Neuron (in vitro differentiated cells): ENCODE data around the gene USP9Y.
"Not testable (repeated sequence)": the region's sequence is repeated elsewhere in the genome, so short reads cannot be mapped to it uniquely, and the experiment has no call there.

Experiments used
- H2AFZ ChIP-seq: one replicate; pipeline ENCODE4 v1.6.1; 2013; ENCODE audit warnings: low read depth, mild to moderate bottlenecking, inconsistent platforms, low read length, moderate library complexity
- H3K27me3 ChIP-seq: one replicate; pipeline ENCODE4 v1.6.1; 2013; ENCODE audit warnings: low read length; ENCODE audit not compliant: insufficient read depth
- H3K36me3 ChIP-seq: one replicate; pipeline ENCODE4 v1.6.1; 2013; ENCODE audit warnings: low read length; ENCODE audit not compliant: insufficient read depth
- H3K4me1 ChIP-seq: one replicate; pipeline ENCODE4 v1.6.1; 2013; ENCODE audit warnings: low read length; ENCODE audit not compliant: insufficient read depth
- H3K4me3 ChIP-seq: 2 replicates; pipeline ENCODE4 v1.5.1; 2013; ENCODE audit warnings: mild to moderate bottlenecking, low read length, moderate library complexity
- H3K9me3 ChIP-seq: one replicate; pipeline ENCODE4 v1.6.1; 2013; ENCODE audit warnings: low read length

USP9Y gene, protein sequence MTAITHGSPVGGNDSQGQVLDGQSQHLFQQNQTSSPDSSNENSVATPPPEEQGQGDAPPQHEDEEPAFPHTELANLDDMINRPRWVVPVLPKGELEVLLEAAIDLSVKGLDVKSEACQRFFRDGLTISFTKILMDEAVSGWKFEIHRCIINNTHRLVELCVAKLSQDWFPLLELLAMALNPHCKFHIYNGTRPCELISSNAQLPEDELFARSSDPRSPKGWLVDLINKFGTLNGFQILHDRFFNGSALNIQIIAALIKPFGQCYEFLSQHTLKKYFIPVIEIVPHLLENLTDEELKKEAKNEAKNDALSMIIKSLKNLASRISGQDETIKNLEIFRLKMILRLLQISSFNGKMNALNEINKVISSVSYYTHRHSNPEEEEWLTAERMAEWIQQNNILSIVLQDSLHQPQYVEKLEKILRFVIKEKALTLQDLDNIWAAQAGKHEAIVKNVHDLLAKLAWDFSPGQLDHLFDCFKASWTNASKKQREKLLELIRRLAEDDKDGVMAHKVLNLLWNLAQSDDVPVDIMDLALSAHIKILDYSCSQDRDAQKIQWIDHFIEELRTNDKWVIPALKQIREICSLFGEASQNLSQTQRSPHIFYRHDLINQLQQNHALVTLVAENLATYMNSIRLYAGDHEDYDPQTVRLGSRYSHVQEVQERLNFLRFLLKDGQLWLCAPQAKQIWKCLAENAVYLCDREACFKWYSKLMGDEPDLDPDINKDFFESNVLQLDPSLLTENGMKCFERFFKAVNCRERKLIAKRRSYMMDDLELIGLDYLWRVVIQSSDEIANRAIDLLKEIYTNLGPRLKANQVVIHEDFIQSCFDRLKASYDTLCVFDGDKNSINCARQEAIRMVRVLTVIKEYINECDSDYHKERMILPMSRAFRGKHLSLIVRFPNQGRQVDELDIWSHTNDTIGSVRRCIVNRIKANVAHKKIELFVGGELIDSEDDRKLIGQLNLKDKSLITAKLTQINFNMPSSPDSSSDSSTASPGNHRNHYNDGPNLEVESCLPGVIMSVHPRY (N-terminal part only)

DNA sequence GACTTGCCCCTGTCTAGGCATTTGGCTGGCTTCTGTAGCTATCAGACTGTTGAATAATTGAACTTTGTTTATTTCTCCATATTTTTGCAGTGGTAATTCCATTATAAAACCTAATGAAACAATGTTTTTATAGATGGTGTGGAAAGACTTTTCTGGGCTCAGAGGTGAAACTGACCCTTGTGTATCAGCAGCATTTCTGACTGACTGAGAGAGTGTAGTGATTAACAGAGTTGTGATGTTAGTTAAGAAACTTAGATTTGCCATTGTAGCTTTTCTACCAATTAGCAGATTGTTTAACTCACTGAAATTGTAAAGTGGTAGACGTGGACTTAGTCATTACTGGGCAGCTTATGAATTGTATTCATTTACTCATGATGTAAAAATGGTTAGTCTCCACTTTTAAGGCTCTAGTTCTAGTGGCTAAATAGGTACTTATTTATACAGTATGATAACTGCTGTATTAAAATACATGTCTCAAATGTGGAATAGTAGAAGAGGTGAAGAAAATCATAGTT is at the start of gene USP9Y:
USP9Y (plus strand) TSS at position 51 of the 515 bp plus-strand sequence. CDS start 8,217 bp downstream, outside the sequence.
- H2AFZ ChIP-seq, result no peak within 1 kb of the TSS
- H3K4me1 ChIP-seq, result no peaks in the 10 kb centered on the region
- no peaks in the 10 kb centered on the region for H3K27me3 ChIP-seq
- H3K36me3 ChIP-seq, result no peaks in the 10 kb centered on the region
- no peak within 1 kb of the TSS for H3K4me3 ChIP-seq
- no peaks in the 10 kb centered on the region for H3K9me3 ChIP-seq

DNA sequence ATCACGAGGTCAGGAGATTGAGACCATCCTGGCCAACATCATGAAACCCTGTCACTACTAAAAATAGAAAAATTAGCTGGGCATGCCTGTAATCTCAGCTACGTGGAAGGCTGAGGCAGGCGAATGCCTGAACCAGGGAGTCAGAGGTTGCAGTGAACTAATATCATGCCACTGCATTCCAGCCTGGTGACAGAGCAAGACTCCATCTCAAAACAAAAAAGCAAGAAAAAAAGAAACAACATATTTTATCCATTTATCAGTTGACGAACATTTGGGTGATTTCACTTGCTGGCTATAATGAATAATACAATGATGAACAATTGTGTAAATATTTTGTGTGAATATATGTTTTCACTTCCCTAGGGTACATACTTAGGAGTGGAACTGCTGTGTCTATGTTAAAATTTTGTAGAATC is 49.4 kb upstream of the USP9Y start:
- Histone ChIP-seq H3K27me3 (no peaks in the 10 kb centered on the region), H3K4me1 (no peaks in the 10 kb centered on the region), H2AFZ (no peak overlapping the region), H3K9me3 (no peaks in the 10 kb centered on the region), H3K4me3 (no peak overlapping the region), H3K36me3 (no peaks in the 10 kb centered on the region)

DNA sequence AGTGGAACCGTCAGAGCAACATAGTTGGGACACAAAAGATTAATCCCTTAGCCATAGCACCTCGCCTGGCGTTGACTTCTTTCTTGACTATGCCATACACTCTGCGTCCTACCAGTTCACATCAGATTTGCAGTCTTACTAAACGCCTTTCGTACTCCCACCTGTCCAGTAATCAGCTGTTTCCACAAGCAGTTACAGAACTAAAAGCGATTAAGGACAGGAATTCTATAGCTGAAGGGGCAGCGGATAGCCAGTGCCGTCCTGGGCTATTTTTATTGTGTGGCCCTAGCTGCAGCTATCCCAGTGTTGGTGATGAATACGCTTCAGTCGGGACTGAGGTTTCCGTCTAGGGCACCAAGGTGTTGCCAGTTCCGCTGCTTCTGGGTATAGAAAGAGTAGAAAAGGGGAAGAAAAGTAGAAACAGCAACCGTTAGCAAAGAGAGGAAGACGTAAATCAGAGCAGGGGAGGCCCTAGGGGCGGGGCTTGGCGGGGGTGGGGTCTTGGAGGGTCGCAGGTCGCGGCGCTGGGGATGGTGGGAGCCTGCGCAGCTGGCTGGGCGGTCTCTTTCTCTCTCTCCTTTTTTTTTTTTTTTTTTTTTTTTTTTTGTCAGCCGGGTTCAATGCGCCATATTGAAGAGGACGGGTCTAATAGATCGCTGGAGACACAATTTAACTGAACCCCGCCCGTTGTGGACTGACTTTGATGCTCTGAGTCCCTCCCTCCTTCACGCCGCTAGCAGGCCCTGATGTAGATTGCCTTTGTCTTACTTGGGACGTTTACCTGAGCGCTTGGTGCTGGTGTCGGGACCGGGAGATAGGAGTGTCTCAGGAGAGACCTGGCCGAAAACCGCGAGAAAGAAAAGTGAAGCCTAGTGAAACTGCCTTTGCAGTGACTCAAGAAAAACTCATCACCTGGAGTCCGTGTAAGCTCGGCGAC is 39.0 kb upstream of the USP9Y start:
- Histone ChIP-seq H3K27me3 (no peaks in the 10 kb centered on the region), H3K9me3 (no peaks in the 10 kb centered on the region), H3K4me3 (no peak overlapping the region), H3K4me1 (no peaks in the 10 kb centered on the region), H2AFZ (no peak overlapping the region), H3K36me3 (no peaks in the 10 kb centered on the region)

DNA sequence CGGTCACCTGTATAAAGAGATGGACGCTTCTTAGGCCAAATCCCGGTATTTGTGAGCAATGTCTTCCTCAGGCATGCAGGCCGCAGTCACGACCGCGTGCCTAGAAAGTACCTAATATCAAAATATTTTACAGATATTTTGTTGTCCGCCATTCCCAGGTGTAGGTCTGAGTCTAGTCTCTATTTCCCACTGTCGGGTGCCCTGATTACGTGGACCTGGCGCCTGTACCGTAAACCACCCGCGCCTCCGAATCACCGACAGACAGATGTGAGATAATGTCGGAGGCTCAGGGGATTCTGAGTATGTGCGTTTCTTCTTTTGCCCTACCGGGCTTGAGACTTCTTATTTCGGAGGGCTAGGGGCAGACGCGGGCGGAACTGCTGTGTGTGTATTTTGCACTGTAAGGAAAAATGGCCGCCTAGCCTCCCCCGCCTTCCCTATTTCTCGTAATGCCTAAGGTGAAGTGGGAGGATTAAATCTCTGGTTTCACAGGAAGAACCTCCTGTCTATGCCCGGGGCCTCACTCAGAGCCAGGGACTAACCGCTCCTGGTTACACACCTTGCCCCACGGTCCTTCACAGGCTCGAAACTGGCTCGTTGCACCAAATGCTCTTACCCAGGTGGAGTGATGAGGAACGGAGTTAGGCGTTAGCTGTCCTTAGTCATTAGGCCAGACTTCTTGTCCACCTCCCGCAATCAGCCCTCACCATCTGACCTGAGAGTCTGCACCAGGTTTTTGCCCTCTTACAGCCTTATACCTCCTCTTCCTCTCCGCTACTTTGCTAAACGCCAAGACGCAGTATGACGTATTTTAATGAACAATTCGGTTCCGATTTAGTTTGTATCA is 38.1 kb upstream of the USP9Y start:
- Histone ChIP-seq H3K36me3 (no peaks in the 10 kb centered on the region), H3K4me3 (no peak overlapping the region), H2AFZ (no peak overlapping the region), H3K27me3 (no peaks in the 10 kb centered on the region), H3K4me1 (no peaks in the 10 kb centered on the region), H3K9me3 (no peaks in the 10 kb centered on the region)

DNA sequence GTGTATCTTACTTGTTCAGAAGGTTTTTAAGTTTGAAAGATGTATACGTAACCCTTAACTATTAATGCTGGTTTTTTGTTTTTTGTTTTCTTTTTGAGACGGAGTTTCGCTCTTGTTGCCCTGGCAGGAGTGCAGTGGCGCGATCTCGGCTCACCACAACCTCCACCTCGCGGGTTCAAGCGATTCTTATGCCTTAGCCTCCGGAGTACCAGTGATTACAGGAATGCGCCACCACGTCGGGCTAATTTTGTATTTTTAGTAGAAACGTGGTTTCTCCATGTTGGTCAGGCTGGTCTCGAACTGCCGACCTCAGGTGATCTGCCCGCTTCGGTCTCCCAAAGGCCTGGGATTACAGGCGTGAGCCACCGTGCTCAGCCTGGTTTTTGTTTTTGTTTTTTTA is 37.2 kb upstream of the USP9Y start:
- H3K9me3 ChIP-seq, result not testable (repeated sequence)

DNA sequence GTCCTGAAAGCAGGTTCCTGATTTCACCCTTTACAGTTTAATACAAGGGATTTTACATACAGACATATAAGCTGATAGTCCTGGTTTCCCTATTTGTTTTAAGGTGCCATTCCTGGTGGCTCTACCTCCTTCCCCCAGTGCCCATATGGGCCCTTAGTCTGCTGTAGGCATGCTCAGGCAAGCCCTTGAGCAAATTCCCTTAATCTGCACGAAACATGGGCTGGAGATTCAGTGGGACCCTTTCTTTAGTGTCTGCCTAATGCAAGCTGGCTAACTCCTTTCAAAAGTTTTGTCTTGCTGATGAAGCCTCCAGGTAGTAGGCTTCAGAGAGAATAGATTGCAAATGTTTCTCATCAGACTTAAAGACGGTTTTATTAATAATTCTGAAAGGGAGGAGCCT is 22.9 kb upstream of the USP9Y start:
- no peak overlapping the region for H2AFZ ChIP-seq
- H3K4me1 ChIP-seq, result no peaks in the 10 kb centered on the region
- H3K27me3 ChIP-seq, result no peaks in the 10 kb centered on the region
- H3K36me3 ChIP-seq, result no peaks in the 10 kb centered on the region
- no peaks in the 10 kb centered on the region for H3K9me3 ChIP-seq
- no peak overlapping the region for H3K4me3 ChIP-seq

More for the DNA sequence above, 37.2 kb upstream of the USP9Y start:
- not testable (repeated sequence) for H3K27me3 ChIP-seq, H2AFZ ChIP-seq, H3K4me3 ChIP-seq, H3K36me3 ChIP-seq, H3K4me1 ChIP-seq

DNA sequence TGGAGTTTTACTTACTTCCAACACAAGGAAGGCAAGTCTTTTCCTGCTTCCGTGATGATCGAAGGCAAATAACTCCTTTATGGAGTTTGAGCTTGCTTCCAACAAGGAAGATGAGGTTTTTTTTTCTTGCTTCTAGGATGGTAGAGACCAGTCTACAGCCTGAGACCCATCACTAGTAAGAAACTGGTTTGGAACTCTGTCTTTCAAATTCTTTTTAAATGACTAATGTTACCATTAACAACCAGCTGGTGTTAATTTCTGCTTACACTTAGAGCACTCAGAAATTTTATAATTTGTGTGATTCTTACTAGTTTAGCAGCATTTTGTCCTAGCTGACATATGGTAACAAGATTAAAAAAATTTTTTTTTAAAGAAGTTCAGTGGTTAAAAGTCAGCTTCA is 19.5 kb upstream of the USP9Y start:
- Histone ChIP-seq H3K4me3 (no peak overlapping the region), H3K9me3 (no peaks in the 10 kb centered on the region), H2AFZ (no peak overlapping the region), H3K36me3 (no peaks in the 10 kb centered on the region), H3K4me1 (no peaks in the 10 kb centered on the region), H3K27me3 (no peaks in the 10 kb centered on the region)

DNA sequence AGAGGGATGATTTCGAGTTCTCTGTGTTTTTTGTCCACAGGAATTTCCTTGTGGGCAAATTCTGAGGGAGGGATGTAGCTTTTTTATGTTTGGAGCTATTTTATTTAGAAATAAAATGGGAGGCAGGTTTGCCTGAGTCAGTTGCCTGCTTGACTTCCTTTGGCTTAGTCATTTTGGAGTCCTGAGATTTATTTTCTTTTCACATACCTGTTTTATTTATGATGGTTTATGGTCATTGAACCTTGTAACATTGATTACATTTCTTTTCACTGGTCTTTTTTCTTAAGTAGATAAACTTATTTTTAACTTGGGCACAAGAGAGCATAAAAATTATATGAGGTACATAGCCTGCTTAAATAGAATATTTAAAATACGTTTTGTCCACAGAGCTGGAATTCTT is 12.7 kb upstream of the USP9Y start:
- Histone ChIP-seq H3K4me3 (no peak overlapping the region), H3K27me3 (no peaks in the 10 kb centered on the region), H3K36me3 (no peaks in the 10 kb centered on the region), H2AFZ (no peak overlapping the region), H3K4me1 (no peaks in the 10 kb centered on the region), H3K9me3 (no peaks in the 10 kb centered on the region)

DNA sequence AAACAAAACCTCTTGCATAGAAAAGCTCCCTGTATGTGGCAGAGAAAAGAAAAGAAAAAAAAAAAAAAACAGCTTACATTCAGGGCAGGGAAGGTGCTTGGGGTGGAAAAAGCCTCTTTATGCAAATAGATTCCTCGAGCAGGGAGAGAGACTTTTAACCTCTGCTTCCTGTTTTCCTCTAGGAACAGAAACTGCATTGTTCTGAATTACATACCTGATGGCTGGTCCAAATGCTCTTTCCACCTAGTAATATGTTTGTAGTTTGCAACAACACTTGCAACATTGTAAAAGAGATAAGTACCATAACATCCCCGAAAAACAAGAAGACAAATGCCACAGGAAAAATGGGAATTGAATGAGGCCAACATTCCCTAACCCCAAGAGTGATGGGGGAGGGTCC is 944 bp upstream of the USP9Y start:
- Histone ChIP-seq H3K36me3 (no peaks in the 10 kb centered on the region), H3K4me3 (no peak overlapping the region), H3K27me3 (no peaks in the 10 kb centered on the region), H3K9me3 (no peaks in the 10 kb centered on the region), H3K4me1 (no peaks in the 10 kb centered on the region), H2AFZ (no peak overlapping the region)

DNA sequence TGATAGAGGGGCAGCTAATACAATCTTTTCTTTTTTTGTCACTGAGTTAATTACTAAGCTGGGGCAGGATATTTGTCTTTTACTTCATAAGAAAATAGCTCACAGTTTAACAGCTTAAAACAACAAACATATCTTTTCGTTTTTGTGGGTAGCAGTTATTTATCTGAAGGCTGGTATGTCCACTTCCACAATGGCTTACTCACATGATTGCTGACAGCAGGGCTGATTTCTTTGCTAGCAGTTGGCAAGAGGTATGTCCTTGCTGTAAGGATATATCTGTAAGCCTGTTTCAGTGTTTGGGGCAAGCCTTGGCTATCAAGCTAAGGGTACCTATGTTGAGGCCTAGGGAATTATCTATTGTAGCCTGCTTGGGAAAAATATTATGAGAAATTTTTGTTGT is 1.1 kb downstream of the USP9Y start:
- H2AFZ ChIP-seq, result no peak overlapping the region
- no peak overlapping the region for H3K4me3 ChIP-seq
- no peaks in the 10 kb centered on the region for H3K27me3 ChIP-seq
- no peaks in the 10 kb centered on the region for H3K36me3 ChIP-seq
- no peaks in the 10 kb centered on the region for H3K4me1 ChIP-seq
- no peaks in the 10 kb centered on the region for H3K9me3 ChIP-seq

DNA sequence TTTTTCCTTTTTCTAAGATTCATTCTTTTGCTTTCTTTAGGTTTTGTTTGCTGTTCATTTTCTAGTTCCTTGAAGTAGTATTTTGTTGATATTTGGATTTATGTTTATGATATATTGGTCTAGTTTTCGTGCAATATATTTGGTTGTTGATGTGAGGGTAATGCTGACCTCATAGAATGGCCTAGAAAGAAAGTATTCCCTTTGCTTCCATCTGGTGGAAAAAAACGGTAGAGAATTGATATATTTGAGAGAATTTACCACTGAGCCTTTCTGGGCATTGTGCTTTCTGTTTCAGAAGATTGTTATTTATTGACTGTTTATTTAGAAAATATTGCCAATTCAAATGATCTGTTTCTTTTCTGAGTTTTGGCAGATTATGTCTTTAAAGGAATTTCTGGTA is 9.4 kb downstream of the USP9Y start:
- no peaks in the 10 kb centered on the region for H3K36me3 ChIP-seq

DNA sequence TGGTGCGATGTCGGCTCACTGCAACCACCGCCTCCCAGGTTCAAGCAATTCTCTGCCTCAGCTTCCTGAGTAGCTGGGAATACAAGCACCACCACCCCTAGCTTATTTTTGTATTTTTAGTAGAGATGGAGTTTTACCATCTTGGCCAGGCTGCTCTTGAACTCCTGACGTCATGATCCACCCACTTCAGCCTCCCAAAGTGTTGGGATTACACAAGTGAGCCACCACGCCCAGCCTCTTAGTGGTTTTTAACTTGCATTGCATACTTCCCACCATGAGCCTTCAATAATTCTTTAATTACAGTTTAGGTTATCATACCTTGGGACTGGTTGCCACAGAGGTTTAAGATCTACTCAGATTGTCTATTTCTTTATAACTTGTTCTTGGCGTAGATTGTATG is 14.3 kb downstream of the USP9Y start:
- no peaks in the 10 kb centered on the region for H3K4me1 ChIP-seq
- no peaks in the 10 kb centered on the region for H3K36me3 ChIP-seq
- H3K27me3 ChIP-seq, result no peaks in the 10 kb centered on the region
- no peaks in the 10 kb centered on the region for H3K9me3 ChIP-seq
- no peak overlapping the region for H2AFZ ChIP-seq
- H3K4me3 ChIP-seq, result no peak overlapping the region

More for the DNA sequence above, 9.4 kb downstream of the USP9Y start:
- H3K4me1 ChIP-seq, result no peaks in the 10 kb centered on the region
- no peak overlapping the region for H2AFZ ChIP-seq
- no peaks in the 10 kb centered on the region for H3K27me3 ChIP-seq
- H3K9me3 ChIP-seq, result no peaks in the 10 kb centered on the region
- H3K4me3 ChIP-seq, result no peak overlapping the region
